OCI-LY1 (cell line): ENCODE data around the gene SOX15.

Source experiments
- EZH2 ChIP-seq: fragments of 200-600 bp; sonication (generic), shearing (Covaris generic); IDR thresholded peaks from 2 replicates; pipeline ENCODE4 v1.8.0; 2017; ENCODE audit warnings: borderline replicate concordance, mixed run types, mild to moderate bottlenecking, antibody characterized with exemption, low read length, moderate library complexity, mixed read lengths
- TF ChIP-seq, protein P1 (sequence below): fragments of 200-600 bp; sonication (generic), shearing (Covaris generic); IDR thresholded peaks from 2 replicates; pipeline ENCODE4 v1.5.1; 2017; ENCODE audit warnings: mild to moderate bottlenecking, antibody characterized with exemption, low read length, moderate library complexity, mixed read lengths

DNA sequence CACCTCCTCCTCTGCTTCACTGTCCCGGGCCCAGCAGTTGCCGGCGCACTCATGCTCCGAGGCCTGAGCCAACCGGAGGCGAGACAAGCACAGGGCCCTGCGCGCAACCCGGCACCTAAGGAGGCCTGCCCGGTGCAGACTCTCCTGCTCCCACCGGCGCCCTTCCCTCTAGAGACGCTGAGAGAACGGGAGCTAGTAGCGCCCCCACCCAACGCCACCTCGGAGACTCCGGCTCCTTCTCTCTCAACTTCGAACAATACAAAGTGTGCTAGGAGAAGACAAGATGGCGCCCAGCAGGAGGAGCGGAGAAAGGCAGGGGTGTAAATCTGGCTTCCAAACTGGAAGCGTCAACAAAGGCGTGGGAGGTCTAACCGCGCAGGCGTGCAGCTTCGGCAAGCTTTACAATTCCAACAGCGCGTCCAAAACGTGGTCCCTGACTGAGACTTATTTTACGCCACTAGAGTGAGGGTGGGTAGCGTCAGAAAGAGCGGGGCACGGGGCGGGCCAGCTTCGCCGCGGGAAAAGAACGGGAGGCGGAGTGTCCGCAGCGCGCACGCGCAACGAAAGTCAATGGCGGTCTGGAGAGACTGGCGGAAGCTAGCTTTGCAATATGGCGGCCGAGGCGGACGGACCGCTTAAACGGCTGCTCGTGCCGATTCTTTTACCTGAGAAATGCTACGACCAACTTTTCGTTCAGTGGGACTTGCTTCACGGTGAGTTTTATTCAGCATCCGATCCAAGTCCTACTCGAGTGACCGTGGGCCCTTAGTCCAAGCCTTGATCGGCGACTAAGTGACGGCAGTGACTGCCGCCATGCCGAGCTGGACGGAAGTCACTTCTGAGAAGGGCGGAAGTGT, 6.4 kb downstream of the SOX15 start, which contains the start of gene MPDU1:
- TF ChIP-seq, protein P1, sequence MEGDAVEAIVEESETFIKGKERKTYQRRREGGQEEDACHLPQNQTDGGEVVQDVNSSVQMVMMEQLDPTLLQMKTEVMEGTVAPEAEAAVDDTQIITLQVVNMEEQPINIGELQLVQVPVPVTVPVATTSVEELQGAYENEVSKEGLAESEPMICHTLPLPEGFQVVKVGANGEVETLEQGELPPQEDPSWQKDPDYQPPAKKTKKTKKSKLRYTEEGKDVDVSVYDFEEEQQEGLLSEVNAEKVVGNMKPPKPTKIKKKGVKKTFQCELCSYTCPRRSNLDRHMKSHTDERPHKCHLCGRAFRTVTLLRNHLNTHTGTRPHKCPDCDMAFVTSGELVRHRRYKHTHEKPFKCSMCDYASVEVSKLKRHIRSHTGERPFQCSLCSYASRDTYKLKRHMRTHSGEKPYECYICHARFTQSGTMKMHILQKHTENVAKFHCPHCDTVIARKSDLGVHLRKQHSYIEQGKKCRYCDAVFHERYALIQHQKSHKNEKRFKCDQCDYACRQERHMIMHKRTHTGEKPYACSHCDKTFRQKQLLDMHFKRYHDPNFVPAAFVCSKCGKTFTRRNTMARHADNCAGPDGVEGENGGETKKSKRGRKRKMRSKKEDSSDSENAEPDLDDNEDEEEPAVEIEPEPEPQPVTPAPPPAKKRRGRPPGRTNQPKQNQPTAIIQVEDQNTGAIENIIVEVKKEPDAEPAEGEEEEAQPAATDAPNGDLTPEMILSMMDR = no peak
- no peak for TF ChIP-seq EZH2
